Caco-2 (cell line): ENCODE data around the gene STYK1. TPM values are rescaled to one million over a fixed set of nuclear protein-coding genes. Genes with fewer than 3 reads are reported as not detected.
"Not testable (repeated sequence)": the region's sequence is repeated elsewhere in the genome, so short reads cannot be mapped to it uniquely, and the experiment has no call there.

Experiments used
- BruUV-seq: library from RNA; stranded (reverse); fragments of 400-500 nt; replicated peaks from 2 replicates; lab custom pipeline; 2021; lab: Mats Ljungman, UMichigan
- CTCF ChIA-PET: fragments of 300-600 bp; sonication (Branson Sonifier 250); formaldehyde crosslinking; loops from one replicate; lab custom pipeline; 2022; ENCODE audit warnings: antibody characterized with exemption; lab: Charles Lee
- POLR2A ChIA-PET: fragments of 300-600 bp; sonication (Branson Sonifier 250); formaldehyde crosslinking; loops from one replicate; lab custom pipeline; 2022; ENCODE audit warnings: antibody characterized with exemption; lab: Charles Lee
- DNase-seq, 2 experiments: peaks; one replicate each; pipeline versions ENCODE4 v3.0.0 to v3.0.0-alpha.2; 2020 to 2022
- H3K27me3 ChIP-seq: replicated peaks from 2 replicates; pipeline ENCODE4 v1.6.0; 2011; ENCODE audit warnings: low read length; ENCODE audit not compliant: control insufficient read depth, insufficient read depth
- H3K36me3 ChIP-seq: 2 replicates; pipeline ENCODE4 v1.5.1; 2011; ENCODE audit warnings: low read length; ENCODE audit not compliant: control insufficient read depth, insufficient read depth
- H3K4me1 ChIP-seq: fragments of 250-450 bp; sonication (Bioruptor Pico); 2 replicates; pipeline ENCODE4 v1.5.1; 2020; ENCODE audit warnings: mild to moderate bottlenecking
- H3K4me3 ChIP-seq: 2 replicates; pipeline ENCODE4 v1.5.1; 2011; ENCODE audit warnings: low read depth, mild to moderate bottlenecking, control low read depth, low read length
- H3K9me3 ChIP-seq: fragments of 250-450 bp; sonication (Bioruptor Pico); 2 replicates; pipeline ENCODE4 v1.5.1; 2020; ENCODE audit warnings: mild to moderate bottlenecking, moderate library complexity
- H3K27ac Mint-ChIP-seq: one replicate; pipeline ENCODE4 v1.8.0; 2022; ENCODE audit warnings: mixed read lengths; ENCODE audit not compliant: unreplicated experiment
- H3K27me3 Mint-ChIP-seq: one replicate; pipeline ENCODE4 v1.8.0; 2022; ENCODE audit warnings: mixed read lengths; ENCODE audit not compliant: insufficient read depth, unreplicated experiment
- H3K36me3 Mint-ChIP-seq: one replicate; pipeline ENCODE4 v1.8.0; 2022; ENCODE audit warnings: mild to moderate bottlenecking, mixed read lengths; ENCODE audit not compliant: insufficient read depth, unreplicated experiment
- H3K4me1 Mint-ChIP-seq: one replicate; pipeline ENCODE4 v1.8.0; 2022; ENCODE audit warnings: low read depth, mixed read lengths; ENCODE audit not compliant: unreplicated experiment
- H3K4me3 Mint-ChIP-seq: one replicate; pipeline ENCODE4 v1.8.0; 2022; ENCODE audit warnings: mild to moderate bottlenecking, moderate library complexity, mixed read lengths; ENCODE audit not compliant: unreplicated experiment
- H3K9me3 Mint-ChIP-seq: one replicate; pipeline ENCODE4 v1.8.0; 2022; ENCODE audit warnings: mixed read lengths; ENCODE audit not compliant: unreplicated experiment
- intact Hi-C: fragments of 100-400 bp; cut with micrococcal nuclease; formaldehyde crosslinking; loops from one replicate; pipeline ENCODE4 v1.10.0; 2022; ENCODE audit not compliant: unreplicated experiment
- total RNA-seq: library from RNA; stranded (reverse); gene quantifications from 2 replicates; pipeline ENCODE4 v1.2.3, GENCODE V29; 2022
- TF ChIP-seq, protein P1 (sequence below), 2 experiments: fragments of 200-600 bp in 1 of 2; IDR thresholded peaks; 1 replicate in 1 of 2; 2 replicates in 1 of 2; pipeline versions ENCODE4 v1.5.1 to v1.8.0; 2011 to 2022; ENCODE audit warnings: antibody characterized with exemption in 1 of 2, control low read depth in 1 of 2, inconsistent platforms in 1 of 2, low read depth in 1 of 2, low read length in 1 of 2, mild to moderate bottlenecking in 1 of 2, moderate library complexity in 1 of 2; ENCODE audit not compliant: insufficient read depth in 1 of 2, severe bottlenecking in 1 of 2, unreplicated experiment in 1 of 2

The STYK1 gene
- total RNA-seq, 1 experiment from 2014 or later: 4.5 TPM

DNA sequence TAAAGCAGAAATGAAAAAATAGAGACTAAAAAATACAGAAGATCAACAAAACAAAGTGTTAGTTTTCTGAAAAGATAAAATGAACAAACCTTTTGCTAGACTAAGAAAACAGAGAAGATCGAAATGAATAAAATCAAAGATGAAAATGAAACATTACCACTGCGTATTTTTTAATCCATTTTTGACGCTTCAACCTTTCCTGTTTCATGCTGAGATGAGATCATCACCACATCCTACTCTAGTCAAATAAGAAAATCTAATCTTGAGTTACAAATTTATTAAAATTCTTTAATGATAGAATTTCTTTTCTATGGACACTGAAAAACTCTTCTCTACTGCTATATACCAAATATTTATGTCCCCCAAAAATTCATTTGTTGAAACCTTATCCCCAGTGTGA lies 91.1 kb downstream of the STYK1 start:
- Mint-ChIP-seq H3K27me3 (no peaks in the 10 kb centered on the region), H3K27ac (no peak overlapping the region), H3K4me3 (no peak overlapping the region), H3K4me1 (no peaks in the 10 kb centered on the region), H3K9me3 (peaks cover 10% of the 10 kb centered on the region), H3K36me3 (peaks cover 7% of the 10 kb centered on the region)
- intact Hi-C loops: no loop called here
- H3K9me3 ChIP-seq: peaks cover 8% of the 10 kb centered on the region
- TF ChIP-seq, protein P1, sequence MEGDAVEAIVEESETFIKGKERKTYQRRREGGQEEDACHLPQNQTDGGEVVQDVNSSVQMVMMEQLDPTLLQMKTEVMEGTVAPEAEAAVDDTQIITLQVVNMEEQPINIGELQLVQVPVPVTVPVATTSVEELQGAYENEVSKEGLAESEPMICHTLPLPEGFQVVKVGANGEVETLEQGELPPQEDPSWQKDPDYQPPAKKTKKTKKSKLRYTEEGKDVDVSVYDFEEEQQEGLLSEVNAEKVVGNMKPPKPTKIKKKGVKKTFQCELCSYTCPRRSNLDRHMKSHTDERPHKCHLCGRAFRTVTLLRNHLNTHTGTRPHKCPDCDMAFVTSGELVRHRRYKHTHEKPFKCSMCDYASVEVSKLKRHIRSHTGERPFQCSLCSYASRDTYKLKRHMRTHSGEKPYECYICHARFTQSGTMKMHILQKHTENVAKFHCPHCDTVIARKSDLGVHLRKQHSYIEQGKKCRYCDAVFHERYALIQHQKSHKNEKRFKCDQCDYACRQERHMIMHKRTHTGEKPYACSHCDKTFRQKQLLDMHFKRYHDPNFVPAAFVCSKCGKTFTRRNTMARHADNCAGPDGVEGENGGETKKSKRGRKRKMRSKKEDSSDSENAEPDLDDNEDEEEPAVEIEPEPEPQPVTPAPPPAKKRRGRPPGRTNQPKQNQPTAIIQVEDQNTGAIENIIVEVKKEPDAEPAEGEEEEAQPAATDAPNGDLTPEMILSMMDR (IDR thresholded peaks at IDR 0.05; ENCODE audit: insufficient read depth in 1 of 2, low read depth in 1 of 2, low read length in 1 of 2, severe bottlenecking in 1 of 2, unreplicated experiment in 1 of 2): no peak
- no peaks in the 10 kb centered on the region for H3K27me3 ChIP-seq
- H3K36me3 ChIP-seq: no peaks in the 10 kb centered on the region
- BruUV-seq: no TSS peak
- no peak overlapping the region for H3K4me3 ChIP-seq
- ChIA-PET POLR2A (no interaction called here), CTCF (no interaction called here)
- H3K4me1 ChIP-seq: no peaks in the 10 kb centered on the region
- no peak for DNase-seq

DNA sequence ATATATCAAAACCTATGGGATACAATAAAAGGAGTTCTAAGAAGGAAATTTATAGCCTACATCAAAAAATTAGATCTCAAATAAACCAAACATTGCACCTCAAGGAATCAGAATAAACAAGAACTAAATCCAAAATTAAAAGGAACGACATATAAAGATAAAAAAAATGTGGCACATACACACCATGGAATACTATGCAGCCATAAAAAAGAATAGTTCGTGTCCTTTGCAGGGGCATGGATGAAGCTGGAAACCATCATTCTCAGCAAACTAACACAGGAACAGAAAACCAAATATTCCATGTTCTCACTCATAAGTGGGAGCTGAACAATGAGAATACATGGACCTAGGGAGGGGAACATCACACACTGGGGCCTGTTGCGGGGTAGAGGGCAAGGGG lies 91.7 kb downstream of the STYK1 start:
- DNase-seq, POLR2A ChIA-PET, H3K36me3 ChIP-seq, H3K9me3 Mint-ChIP-seq, H3K27me3 Mint-ChIP-seq, BruUV-seq, H3K4me1 Mint-ChIP-seq, H3K4me1 ChIP-seq, H3K36me3 Mint-ChIP-seq, intact Hi-C loops, H3K27me3 ChIP-seq, H3K9me3 ChIP-seq, H3K27ac Mint-ChIP-seq, CTCF ChIA-PET, H3K4me3 Mint-ChIP-seq, H3K4me3 ChIP-seq: not testable (repeated sequence)

DNA sequence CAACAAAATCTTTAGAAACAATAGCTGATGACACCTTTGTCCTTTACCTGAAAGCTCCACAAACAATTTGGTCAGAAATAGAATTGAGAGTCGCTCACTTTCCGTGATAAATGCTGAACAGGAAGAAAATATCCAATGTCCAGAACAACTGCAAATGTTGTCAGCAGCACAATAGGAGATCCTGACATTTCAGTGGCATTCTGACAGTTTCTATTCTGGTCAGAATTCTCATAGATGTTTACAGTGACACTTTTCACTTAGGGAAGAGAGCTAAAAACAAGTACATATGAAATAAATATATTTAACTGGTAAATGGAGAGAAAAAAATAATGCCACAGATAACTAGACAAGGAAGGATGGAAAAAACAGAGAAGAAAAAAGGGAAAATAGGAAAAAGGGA lies 99.5 kb downstream of the STYK1 start:
- DNase-seq: no peak
- H3K9me3 ChIP-seq: no peaks in the 10 kb centered on the region
- intact Hi-C loops: no loop called here
- H3K27me3 ChIP-seq: no peaks in the 10 kb centered on the region
- H3K27ac Mint-ChIP-seq: no peak overlapping the region
- no peaks in the 10 kb centered on the region for H3K36me3 ChIP-seq
- CTCF ChIA-PET: no interaction called here
- peaks cover 5% of the 10 kb centered on the region for H3K36me3 Mint-ChIP-seq
- TF ChIP-seq, protein P1 (IDR thresholded peaks at IDR 0.05; ENCODE audit: insufficient read depth in 1 of 2, low read depth in 1 of 2, low read length in 1 of 2, severe bottlenecking in 1 of 2, unreplicated experiment in 1 of 2): no peak
- peaks cover 6% of the 10 kb centered on the region for H3K9me3 Mint-ChIP-seq
- H3K4me3 ChIP-seq: no peak overlapping the region
- no peak overlapping the region for H3K4me3 Mint-ChIP-seq
- POLR2A ChIA-PET: no interaction called here
- peaks cover 29% of the 10 kb centered on the region for H3K4me1 Mint-ChIP-seq
- H3K4me1 ChIP-seq: peaks cover 19% of the 10 kb centered on the region; the same call in 1 of the 2 replicates
- H3K27me3 Mint-ChIP-seq: no peaks in the 10 kb centered on the region
- no TSS peak for BruUV-seq

DNA sequence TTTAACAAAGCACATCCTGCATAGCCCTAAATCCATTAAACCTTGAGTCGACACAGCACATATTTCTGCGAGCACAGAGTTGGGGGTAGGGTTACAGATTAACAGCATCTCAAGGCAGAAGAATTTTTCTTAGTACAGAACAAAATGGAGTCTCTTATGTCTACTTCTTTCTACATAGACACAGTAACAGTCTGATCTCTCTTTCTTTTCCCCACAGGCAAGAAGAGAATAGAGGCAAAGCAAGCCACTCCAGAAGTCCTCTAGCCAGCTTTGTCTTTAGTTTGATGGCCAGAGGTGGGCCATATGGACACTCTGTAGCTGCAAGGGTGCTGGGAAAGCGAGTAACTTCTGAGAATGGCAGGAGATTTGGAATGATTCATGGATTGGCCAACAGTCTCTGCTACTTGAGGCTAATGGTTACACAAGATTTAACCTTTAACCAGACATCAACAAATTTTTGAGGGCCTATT lies 101.8 kb downstream of the STYK1 start:
- H3K4me3 ChIP-seq, H3K9me3 Mint-ChIP-seq, BruUV-seq, H3K36me3 ChIP-seq, CTCF ChIA-PET, H3K9me3 ChIP-seq, H3K27me3 Mint-ChIP-seq, H3K27me3 ChIP-seq, intact Hi-C loops, H3K36me3 Mint-ChIP-seq: not testable (repeated sequence)
- POLR2A ChIA-PET: interaction anchor here (0.5 kb wide), 1 partner anchor 102 kb away, joined by 5 read pairs; no protein-coding TSS in a partner anchor
- peak; percentile 51 to 52 for DNase-seq
- H3K27ac Mint-ChIP-seq: peak overlapping the region; percentile 75
- peaks cover 19% of the 10 kb centered on the region; the same call in 1 of the 2 replicates for H3K4me1 ChIP-seq
- peak overlapping the region; percentile 13 for H3K4me3 Mint-ChIP-seq
- H3K4me1 Mint-ChIP-seq: peaks cover 29% of the 10 kb centered on the region
